Stimulated activated CD4-positive, alpha-beta T cell treated with anti-CD3 and anti-CD28 coated beads, Interleukin-1b, Interleukin-23, amount 100 ng/mL, for 48 hours (primary cell): ENCODE results near the gene APPL2.

Experiments used
- DNase-seq: peaks from one replicate; pipeline ENCODE4 v3.0.0-alpha.2; 2020

APPL2 gene

GRCh38 chr12:105222284-105222655 lies 13.7 kb downstream of the APPL2 start:
- no peak for DNase-seq

GRCh38 chr12:105221583-105222283 lies 14.2 kb downstream of the APPL2 start:
- DNase-seq = no peak

GRCh38 chr12:105220929-105221290 lies 15.1 kb downstream of the APPL2 start:
- no peak for DNase-seq

GRCh38 chr12:105220150-105220928 lies 15.6 kb downstream of the APPL2 start:
- DNase-seq = no peak

GRCh38 chr12:105219261-105220028 lies 16.5 kb downstream of the APPL2 start:
- DNase-seq = no peak

- no peak for DNase-seq
Measured at GRCh38 chr12:105218434-105218833, 17.5 kb downstream of the APPL2 start.

GRCh38 chr12:105214670-105215375 lies 21.2 kb downstream of the APPL2 start:
- DNase-seq = no peak

- DNase-seq = no peak
Measured at GRCh38 chr12:105214148-105214547, 21.8 kb downstream of the APPL2 start.

GRCh38 chr12:105212438-105212837 lies 23.5 kb downstream of the APPL2 start:
- no peak for DNase-seq

GRCh38 chr12:105209091-105209490 lies 26.9 kb downstream of the APPL2 start:
- DNase-seq = no peak

GRCh38 chr12:105206686-105207374 lies 29.1 kb downstream of the APPL2 start:
- DNase-seq = no peak

- no peak for DNase-seq
Measured at GRCh38 chr12:105205322-105206048, 30.5 kb downstream of the APPL2 start.

- peak; percentile 65 for DNase-seq
Measured at GRCh38 chr12:105204916-105205315, 31.1 kb downstream of the APPL2 start.

- DNase-seq = no peak
Measured at GRCh38 chr12:105204127-105204526, 31.8 kb downstream of the APPL2 start.

- no peak for DNase-seq
Measured at GRCh38 chr12:105202202-105202601, 33.8 kb downstream of the APPL2 start.

GRCh38 chr12:105201299-105201698 lies 34.7 kb downstream of the APPL2 start:
- DNase-seq = no peak

GRCh38 chr12:105200385-105200784 lies 35.6 kb downstream of the APPL2 start:
- no peak for DNase-seq

- DNase-seq = no peak
Measured at GRCh38 chr12:105198961-105199360, 37.0 kb downstream of the APPL2 start.

GRCh38 chr12:105196090-105196489 lies 39.9 kb downstream of the APPL2 start:
- no peak for DNase-seq

GRCh38 chr12:105194947-105195346 lies 41.0 kb downstream of the APPL2 start:
- no peak for DNase-seq

GRCh38 chr12:105192624-105193225 lies 43.2 kb downstream of the APPL2 start:
- no peak for DNase-seq
